ENCODE data around the gene SNRNP35. TPM values are rescaled to one million over a fixed set of nuclear protein-coding genes. Genes with fewer than 3 reads are reported as not detected.

Gene SNRNP35
- total and polyA plus RNA-seq, 4 donors, result 19.3 to 67.0 (median 20.5) TPM

DNA sequence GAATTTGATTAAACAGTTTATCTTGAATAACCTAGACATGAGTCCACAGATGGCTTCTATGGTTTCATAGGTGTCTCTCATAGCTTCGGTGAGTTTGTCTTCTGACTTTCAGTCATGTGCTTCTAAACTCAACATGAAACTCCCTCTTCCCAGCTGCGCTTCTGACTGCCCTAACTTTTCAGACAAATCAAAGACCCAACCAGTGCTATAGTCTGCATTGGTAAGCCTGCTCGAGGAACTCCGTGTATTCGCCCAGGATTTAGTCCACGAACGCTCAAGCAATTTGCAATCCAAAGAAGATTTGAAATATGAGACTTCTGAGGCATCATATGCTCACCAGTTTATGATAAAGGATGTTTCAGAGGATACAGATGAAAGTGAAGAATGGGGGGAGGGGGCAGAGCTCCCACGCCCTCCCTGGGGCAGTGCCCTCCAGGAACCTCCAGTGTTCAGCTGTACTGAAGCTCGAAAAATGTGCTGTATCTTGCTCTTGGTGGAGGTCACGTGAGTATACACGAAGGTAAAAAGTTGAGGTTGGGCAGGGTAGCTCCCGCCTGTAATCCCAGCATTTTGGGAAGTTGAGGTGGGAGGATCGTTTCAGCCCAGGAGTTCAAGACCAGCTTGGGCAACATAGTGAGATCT is 16.3 kb upstream of the SNRNP35 start:
- DNase-seq, result no peak

DNA sequence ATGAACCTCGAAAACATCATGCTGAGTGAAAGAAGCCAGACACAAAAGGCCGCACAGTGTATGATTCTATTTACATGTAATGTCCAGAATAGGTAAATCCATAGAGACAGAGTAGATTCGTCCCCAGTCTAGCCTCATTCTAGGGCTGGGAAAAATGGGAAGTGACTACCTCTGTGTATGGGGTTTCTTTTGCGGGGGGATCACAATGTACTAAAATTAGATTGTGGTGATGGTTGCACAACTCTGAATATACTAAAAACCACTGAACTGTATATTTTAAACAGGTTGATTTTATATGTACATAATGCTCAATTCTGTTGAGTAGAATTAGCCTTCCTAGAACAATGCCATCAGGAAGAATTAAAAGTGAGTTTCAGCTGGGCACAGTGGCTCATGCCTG is 15.2 kb upstream of the SNRNP35 start:
- H3K36me3 ChIP-seq (ENCODE audit: control insufficient read depth in 4 of 4, insufficient read depth in 4 of 4, low read length in 4 of 4), result no peaks in the 10 kb centered on the region
- ATAC-seq (ENCODE audit: insufficient read depth, low FRiP score) (no peak), DNase-seq (no peak)
- H3K4me1 ChIP-seq (ENCODE audit: control insufficient read depth in 5 of 5, insufficient read depth in 5 of 5, low read length in 5 of 5), result peaks cover 0 to 15% (median 7%) of the 10 kb centered on the region in 5 donors
- WGBS, 2 donors, result 38 to 71% methylated on average over 4 of the region's 4 CpGs
- no peaks in the 10 kb centered on the region for H3K27me3 ChIP-seq (ENCODE audit: control insufficient read depth in 3 of 3, insufficient read depth in 3 of 3, low read length in 2 of 3)
- TF ChIP-seq, protein P1, sequence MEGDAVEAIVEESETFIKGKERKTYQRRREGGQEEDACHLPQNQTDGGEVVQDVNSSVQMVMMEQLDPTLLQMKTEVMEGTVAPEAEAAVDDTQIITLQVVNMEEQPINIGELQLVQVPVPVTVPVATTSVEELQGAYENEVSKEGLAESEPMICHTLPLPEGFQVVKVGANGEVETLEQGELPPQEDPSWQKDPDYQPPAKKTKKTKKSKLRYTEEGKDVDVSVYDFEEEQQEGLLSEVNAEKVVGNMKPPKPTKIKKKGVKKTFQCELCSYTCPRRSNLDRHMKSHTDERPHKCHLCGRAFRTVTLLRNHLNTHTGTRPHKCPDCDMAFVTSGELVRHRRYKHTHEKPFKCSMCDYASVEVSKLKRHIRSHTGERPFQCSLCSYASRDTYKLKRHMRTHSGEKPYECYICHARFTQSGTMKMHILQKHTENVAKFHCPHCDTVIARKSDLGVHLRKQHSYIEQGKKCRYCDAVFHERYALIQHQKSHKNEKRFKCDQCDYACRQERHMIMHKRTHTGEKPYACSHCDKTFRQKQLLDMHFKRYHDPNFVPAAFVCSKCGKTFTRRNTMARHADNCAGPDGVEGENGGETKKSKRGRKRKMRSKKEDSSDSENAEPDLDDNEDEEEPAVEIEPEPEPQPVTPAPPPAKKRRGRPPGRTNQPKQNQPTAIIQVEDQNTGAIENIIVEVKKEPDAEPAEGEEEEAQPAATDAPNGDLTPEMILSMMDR (IDR thresholded peaks at IDR 0.05; ENCODE audit: control extremely low read depth, extremely low read depth), result no peak
- H3K9ac ChIP-seq (ENCODE audit: insufficient read depth in 1 of 2, low read length in 2 of 2), result no peak overlapping the region
- no peak overlapping the region for H3K4me3 ChIP-seq
- H3K9me3 ChIP-seq (ENCODE audit: control insufficient read depth in 4 of 4, insufficient read depth in 3 of 4, low read length in 3 of 4), result no peaks in the 10 kb centered on the region
- H3K27ac ChIP-seq (ENCODE audit: low read depth in 1 of 2, low read length in 1 of 2), result no peak overlapping the region

More for the DNA sequence above, 16.3 kb upstream of the SNRNP35 start:
- whole genome bisulfite sequencing, 2 donors, result 85 to 89% methylated on average over 13 of the region's 13 CpGs
- no peaks in the 10 kb centered on the region for H3K27me3 ChIP-seq (ENCODE audit: control insufficient read depth in 3 of 3, insufficient read depth in 3 of 3, low read length in 2 of 3)
- no peaks in the 10 kb centered on the region for H3K36me3 ChIP-seq (ENCODE audit: control insufficient read depth in 4 of 4, insufficient read depth in 4 of 4, low read length in 4 of 4)
- no peak for ATAC-seq (ENCODE audit: insufficient read depth, low FRiP score)
- no peaks in the 10 kb centered on the region for H3K9me3 ChIP-seq (ENCODE audit: control insufficient read depth in 4 of 4, insufficient read depth in 3 of 4, low read length in 3 of 4)
- H3K27ac ChIP-seq (ENCODE audit: low read depth in 1 of 2, low read length in 1 of 2), result no peak overlapping the region
- H3K9ac ChIP-seq (ENCODE audit: insufficient read depth in 1 of 2, low read length in 2 of 2), result no peak overlapping the region
- H3K4me1 ChIP-seq (ENCODE audit: control insufficient read depth in 5 of 5, insufficient read depth in 5 of 5, low read length in 5 of 5), result peaks cover 0 to 19% (median 9%) of the 10 kb centered on the region in 5 donors
- TF ChIP-seq, protein P1 (IDR thresholded peaks at IDR 0.05; ENCODE audit: control extremely low read depth, extremely low read depth), result no peak
- no peak overlapping the region for H3K4me3 ChIP-seq

DNA sequence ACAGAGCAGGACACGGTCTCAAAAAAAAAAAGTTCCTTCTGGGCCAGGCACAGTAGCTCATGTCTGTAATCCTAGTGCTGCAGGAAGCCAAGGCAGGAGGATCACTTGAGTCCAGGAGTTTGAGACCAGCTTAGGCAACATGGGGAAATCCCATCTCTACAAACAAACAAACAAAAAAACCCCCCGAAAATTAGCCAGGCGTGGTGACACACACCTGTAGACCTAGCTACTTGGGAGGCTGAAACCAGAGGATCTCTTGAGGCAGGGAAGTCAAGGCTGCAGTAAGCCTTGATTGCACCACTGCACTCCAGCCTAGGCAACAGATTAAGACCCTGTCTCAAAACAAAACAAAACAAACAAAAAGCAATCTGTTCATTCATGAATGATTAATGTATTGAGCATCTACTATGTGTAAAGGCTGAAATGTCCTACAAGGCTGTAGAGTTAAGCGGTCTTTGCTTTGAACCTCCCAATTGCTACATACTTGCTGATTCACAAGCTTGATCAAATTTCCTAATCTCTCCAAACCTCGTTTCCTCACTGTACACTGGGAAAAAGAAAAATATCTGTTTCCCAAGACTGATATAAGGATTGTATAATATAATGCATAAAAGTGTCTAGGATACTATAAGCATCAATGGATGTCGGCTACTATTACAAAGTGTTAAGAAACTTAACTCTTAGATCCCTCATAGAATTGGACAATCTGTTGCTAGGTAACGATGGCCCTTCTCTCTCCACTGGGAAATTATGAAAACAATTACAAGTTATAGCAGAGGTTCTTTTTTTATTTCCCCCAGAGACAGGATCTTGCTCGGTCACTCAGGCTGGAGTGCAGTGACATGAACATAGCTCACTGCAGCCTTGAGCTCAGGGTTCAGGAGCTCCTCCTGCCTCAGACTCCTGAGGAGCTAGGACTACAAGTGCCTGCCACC is 13.6 kb upstream of the SNRNP35 start:
- H3K9me3 ChIP-seq (ENCODE audit: control insufficient read depth in 4 of 4, insufficient read depth in 3 of 4, low read length in 3 of 4), result no peaks in the 10 kb centered on the region
- H3K4me3 ChIP-seq, result no peak overlapping the region
- 40 to 49% methylated on average over 8 of the region's 8 CpGs for WGBS, 2 donors
- H3K27ac ChIP-seq (ENCODE audit: low read depth in 1 of 2, low read length in 1 of 2), result peak overlapping the region in 1 of 2 donors; percentile 88
- TF ChIP-seq, protein P1 (IDR thresholded peaks at IDR 0.05; ENCODE audit: control extremely low read depth, extremely low read depth), result no peak
- H3K9ac ChIP-seq (ENCODE audit: insufficient read depth in 1 of 2, low read length in 2 of 2), result no peak overlapping the region
- no peaks in the 10 kb centered on the region for H3K36me3 ChIP-seq (ENCODE audit: control insufficient read depth in 4 of 4, insufficient read depth in 4 of 4, low read length in 4 of 4)
- DNase-seq (peak in 1 of 3 donors; percentile 33), ATAC-seq (ENCODE audit: insufficient read depth, low FRiP score) (no peak)
- no peaks in the 10 kb centered on the region for H3K27me3 ChIP-seq (ENCODE audit: control insufficient read depth in 3 of 3, insufficient read depth in 3 of 3, low read length in 2 of 3)
- H3K4me1 ChIP-seq (ENCODE audit: control insufficient read depth in 5 of 5, insufficient read depth in 5 of 5, low read length in 5 of 5), result peaks cover 0 to 15% (median 7%) of the 10 kb centered on the region in 5 donors
